ENCODE data around the gene CNOT11.

The CNOT11 gene

GRCh38 chr2:101256316-101256715 is 3.6 kb downstream of the CNOT11 start:
- no peaks in the 10 kb centered on the region for H3K27me3 ChIP-seq (ENCODE audit: control insufficient read depth, low read length)
- peaks cover 74% of the 10 kb centered on the region for H3K79me2 ChIP-seq (ENCODE audit: control insufficient read depth, low read length)
- H3K27ac ChIP-seq (ENCODE audit: low read depth, low read length) = no peak overlapping the region
- peaks cover 15% of the 10 kb centered on the region for H4K20me1 ChIP-seq (ENCODE audit: control insufficient read depth, insufficient read depth, low read depth, low read length)
- H3K36me3 ChIP-seq (ENCODE audit: control insufficient read depth, low read length) = peaks cover 59% of the 10 kb centered on the region
- no peak overlapping the region for H3K4me3 ChIP-seq (ENCODE audit: low read length)
- no peaks in the 10 kb centered on the region for H3K9me2 ChIP-seq (replicated peaks; ENCODE audit: control insufficient read depth, low read length)
- no peaks in the 10 kb centered on the region for H3F3A ChIP-seq (ENCODE audit: control insufficient read depth, insufficient read depth)
- TF ChIP-seq EZH2phosphoT487 (IDR thresholded peaks at IDR 0.05; ENCODE audit: borderline replicate concordance, low read length) = no peak
- no peak for TF ChIP-seq CTCF (IDR thresholded peaks at IDR 0.05; ENCODE audit: low read depth, low read length, poor library complexity, severe bottlenecking)
- H3K9me3 ChIP-seq (ENCODE audit: control insufficient read depth, insufficient read depth, low read length) = no peaks in the 10 kb centered on the region
- no peak overlapping the region for H3K4me2 ChIP-seq (ENCODE audit: low read length)
- peaks cover 22% of the 10 kb centered on the region for H3K4me1 ChIP-seq (ENCODE audit: control insufficient read depth, low read length)

- Histone ChIP-seq H3K27ac (ENCODE audit: low read depth, low read length) (no peak overlapping the region), H3K4me1 (ENCODE audit: control insufficient read depth, low read length) (peaks cover 15% of the 10 kb centered on the region), H3K9me3 (ENCODE audit: control insufficient read depth, insufficient read depth, low read length) (no peaks in the 10 kb centered on the region), H3K4me3 (ENCODE audit: low read length) (no peak overlapping the region), H3F3A (ENCODE audit: control insufficient read depth, insufficient read depth) (peaks cover 5% of the 10 kb centered on the region), H3K27me3 (ENCODE audit: control insufficient read depth, low read length) (no peaks in the 10 kb centered on the region), H3K79me2 (ENCODE audit: control insufficient read depth, low read length) (peaks cover 69% of the 10 kb centered on the region), H4K20me1 (ENCODE audit: control insufficient read depth, insufficient read depth, low read depth, low read length) (peaks cover 9% of the 10 kb centered on the region), H3K36me3 (ENCODE audit: control insufficient read depth, low read length) (peaks cover 77% of the 10 kb centered on the region), H3K9me2 (replicated peaks; ENCODE audit: control insufficient read depth, low read length) (no peaks in the 10 kb centered on the region), H3K4me2 (ENCODE audit: low read length) (no peak overlapping the region)
- TF ChIP-seq EZH2phosphoT487 (IDR thresholded peaks at IDR 0.05; ENCODE audit: borderline replicate concordance, low read length) (no peak), CTCF (IDR thresholded peaks at IDR 0.05; ENCODE audit: low read depth, low read length, poor library complexity, severe bottlenecking) (no peak)
Observed at GRCh38 chr2:101258804-101259203, 6.1 kb downstream of the CNOT11 start.

GRCh38 chr2:101262142-101262541 is 9.5 kb downstream of the CNOT11 start:
- H3K9me2 ChIP-seq (replicated peaks; ENCODE audit: control insufficient read depth, low read length) = no peaks in the 10 kb centered on the region
- H3F3A ChIP-seq (ENCODE audit: control insufficient read depth, insufficient read depth) = peaks cover 5% of the 10 kb centered on the region
- no peaks in the 10 kb centered on the region for H3K27me3 ChIP-seq (ENCODE audit: control insufficient read depth, low read length)
- H3K4me1 ChIP-seq (ENCODE audit: control insufficient read depth, low read length) = no peaks in the 10 kb centered on the region
- H3K36me3 ChIP-seq (ENCODE audit: control insufficient read depth, low read length) = peaks cover 85% of the 10 kb centered on the region
- peaks cover 37% of the 10 kb centered on the region for H3K79me2 ChIP-seq (ENCODE audit: control insufficient read depth, low read length)
- H3K9me3 ChIP-seq (ENCODE audit: control insufficient read depth, insufficient read depth, low read length) = no peaks in the 10 kb centered on the region
- no peak overlapping the region for H3K27ac ChIP-seq (ENCODE audit: low read depth, low read length)
- no peak overlapping the region for H3K4me2 ChIP-seq (ENCODE audit: low read length)
- no peak overlapping the region for H3K4me3 ChIP-seq (ENCODE audit: low read length)
- H4K20me1 ChIP-seq (ENCODE audit: control insufficient read depth, insufficient read depth, low read depth, low read length) = no peaks in the 10 kb centered on the region
- TF ChIP-seq CTCF (IDR thresholded peaks at IDR 0.05; ENCODE audit: low read depth, low read length, poor library complexity, severe bottlenecking) = no peak
- TF ChIP-seq EZH2phosphoT487 (IDR thresholded peaks at IDR 0.05; ENCODE audit: borderline replicate concordance, low read length) = no peak
